KBM-7 (cell line): ENCODE measurements around the gene ZNF341.
"Not testable (repeated sequence)": the region's sequence is repeated elsewhere in the genome, so short reads cannot be mapped to it uniquely, and the experiment has no call there.

Experiments used
- DNase-seq: peaks from one replicate; pipeline ENCODE4 v3.0.0-alpha.2; 2015
- in situ Hi-C: fragments of 300-500 bp; cut with MboI; formaldehyde crosslinking; loops from 2 replicates; pipeline ENCODE4 v1.14.3; 2020; ENCODE audit warnings: low sequenced_read_pairs, low pct_unique_long_range_greater_than_20kb, mixed read lengths

Gene ZNF341

DNA sequence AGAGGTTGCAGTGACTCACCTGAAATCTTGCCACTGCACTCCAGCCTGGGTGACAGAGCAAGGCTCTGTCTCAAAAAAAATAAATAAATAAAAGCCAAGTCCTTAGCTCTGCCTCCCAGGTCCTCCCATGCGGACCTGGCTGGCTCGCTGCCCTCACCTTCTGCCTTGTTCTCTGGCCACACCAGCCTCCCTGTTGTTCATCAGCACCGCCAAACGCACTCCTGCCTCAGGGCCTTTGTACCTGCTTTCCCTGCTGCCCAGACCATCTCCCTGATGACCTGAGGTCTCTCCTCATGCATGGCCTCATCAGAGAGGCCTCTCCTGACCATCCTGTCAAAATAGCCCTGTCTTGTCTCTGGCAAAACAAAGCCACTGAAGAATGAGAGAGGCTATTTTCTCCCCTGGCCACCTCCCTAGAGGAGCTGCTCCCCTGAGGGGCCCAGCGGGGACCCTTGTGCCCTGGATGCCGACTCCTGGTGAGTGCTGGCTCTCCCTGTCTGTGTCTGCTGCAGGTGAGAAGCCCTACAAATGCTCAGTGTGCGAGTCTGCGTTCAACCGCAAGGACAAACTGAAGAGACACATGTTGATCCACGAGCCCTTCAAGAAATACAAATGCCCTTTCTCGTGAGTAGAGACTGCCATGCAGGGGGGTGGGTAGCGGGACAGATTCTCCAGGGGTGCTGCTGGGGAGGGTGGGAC lies 56.7 kb downstream of the ZNF341 start:
- in situ Hi-C loops, result no loop called here
- DNase-seq, result no peak

DNA sequence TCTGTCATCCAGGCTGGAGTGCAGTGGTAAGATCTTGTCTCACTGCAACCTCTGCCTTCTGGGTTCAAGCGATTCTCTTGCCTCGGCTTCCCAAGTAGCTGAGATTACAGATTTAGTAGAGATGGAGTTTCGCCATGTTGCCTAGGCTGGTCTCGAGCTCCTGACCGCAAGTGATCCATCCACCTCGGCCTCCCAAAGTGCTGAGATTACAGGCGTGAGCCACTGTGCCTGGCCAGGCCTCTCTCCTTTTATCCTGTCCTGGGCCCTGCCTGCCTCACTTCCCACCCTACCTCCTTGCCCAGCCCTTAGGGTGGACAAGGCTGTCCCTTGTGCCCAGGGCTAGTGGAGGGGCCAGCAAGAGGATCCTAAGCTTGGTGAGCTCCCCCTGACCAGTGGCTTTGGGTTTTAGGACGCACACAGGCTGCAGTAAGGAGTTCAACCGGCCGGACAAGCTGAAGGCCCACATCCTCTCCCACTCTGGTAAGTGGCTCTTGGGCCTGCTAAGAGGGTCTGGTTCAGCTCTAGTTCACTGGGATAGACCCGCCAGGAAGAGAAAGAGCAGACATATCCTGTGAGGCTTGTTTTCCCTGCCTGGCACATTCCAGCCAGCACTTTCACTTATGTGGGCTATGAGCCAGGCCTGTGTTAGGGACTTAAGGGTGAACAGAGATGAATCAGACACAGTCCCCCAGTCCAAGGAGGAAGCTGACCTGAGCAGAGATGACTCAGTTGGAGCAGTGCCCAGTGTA lies 57.5 kb downstream of the ZNF341 start:
- in situ Hi-C loops, result no loop called here
- no peak for DNase-seq

DNA sequence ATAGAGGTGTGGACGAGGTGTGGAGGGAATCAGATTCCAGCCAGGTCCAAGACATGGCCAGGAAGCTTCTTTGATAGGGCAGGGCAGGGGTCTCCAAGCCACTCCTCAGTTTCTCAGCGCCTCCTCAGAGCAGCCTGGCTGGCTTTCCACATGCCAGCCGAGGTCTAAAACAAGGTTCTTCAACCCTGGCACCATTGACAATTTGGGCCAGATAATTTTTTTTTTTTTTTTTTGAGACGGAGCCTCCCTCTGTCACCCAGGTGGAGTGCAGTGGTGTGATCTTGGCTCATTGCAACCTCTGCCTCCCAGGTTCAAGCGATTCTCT lies 58.0 kb downstream of the ZNF341 start:
- in situ Hi-C loops, result no loop called here
- no peak for DNase-seq

DNA sequence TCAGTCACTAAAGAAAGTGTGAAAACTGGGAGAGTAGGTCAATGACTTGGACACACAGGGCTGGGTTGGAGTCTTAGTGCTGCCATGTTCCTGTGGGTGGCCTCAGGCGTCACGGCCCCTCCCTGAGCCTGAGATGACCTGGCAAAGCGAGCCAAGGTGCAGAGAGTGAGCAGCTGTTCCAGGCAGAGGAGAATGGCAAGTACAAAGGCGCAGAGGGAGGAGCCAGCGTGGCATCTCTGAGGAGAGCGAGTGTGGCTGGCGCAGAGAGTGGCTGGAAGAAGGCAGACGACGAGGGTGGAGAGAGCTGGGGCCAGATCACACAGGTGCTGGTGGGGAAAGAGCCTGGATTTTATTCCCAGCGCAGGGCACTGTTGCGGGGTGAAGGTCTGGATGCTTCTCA lies 58.8 kb downstream of the ZNF341 start:
- in situ Hi-C loops, result no loop called here
- DNase-seq, result no peak

DNA sequence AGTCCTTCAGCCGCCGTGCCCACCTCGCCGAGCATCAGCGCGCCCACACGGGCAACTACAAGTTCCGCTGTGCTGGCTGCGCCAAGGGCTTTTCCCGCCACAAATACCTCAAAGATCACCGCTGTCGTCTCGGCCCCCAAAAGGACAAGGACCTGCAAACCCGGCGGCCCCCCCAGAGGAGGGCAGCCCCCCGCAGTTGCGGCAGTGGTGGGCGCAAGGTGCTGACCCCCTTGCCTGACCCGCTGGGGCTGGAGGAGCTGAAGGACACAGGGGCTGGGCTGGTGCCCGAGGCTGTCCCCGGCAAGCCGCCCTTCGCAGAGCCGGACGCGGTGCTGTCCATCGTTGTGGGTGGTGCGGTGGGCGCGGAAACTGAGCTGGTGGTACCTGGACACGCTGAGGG lies 59.2 kb downstream of the ZNF341 start:
- no peak for DNase-seq
- in situ Hi-C loops, result no loop called here

DNA sequence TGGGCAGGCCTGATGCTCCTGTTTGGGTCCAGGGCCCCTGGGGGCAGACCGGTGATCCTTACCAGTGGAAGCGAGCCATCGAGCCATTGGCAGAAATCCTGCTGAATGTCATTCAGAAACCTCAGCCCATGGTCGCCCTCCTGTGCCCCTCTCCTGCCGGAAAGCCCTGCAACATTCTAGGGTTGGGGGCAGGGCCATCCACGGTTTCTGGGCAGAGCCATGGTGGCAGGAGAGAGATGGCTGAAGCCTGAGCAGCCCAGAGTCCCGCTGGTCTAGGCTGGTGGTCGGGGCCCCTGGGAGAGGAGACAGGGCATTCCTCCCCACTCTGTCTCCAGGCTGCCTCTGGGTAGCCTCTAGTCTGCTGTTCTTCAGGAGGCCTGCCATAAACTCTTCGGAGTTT lies 59.7 kb downstream of the ZNF341 start:
- in situ Hi-C loops, result no loop called here

DNA sequence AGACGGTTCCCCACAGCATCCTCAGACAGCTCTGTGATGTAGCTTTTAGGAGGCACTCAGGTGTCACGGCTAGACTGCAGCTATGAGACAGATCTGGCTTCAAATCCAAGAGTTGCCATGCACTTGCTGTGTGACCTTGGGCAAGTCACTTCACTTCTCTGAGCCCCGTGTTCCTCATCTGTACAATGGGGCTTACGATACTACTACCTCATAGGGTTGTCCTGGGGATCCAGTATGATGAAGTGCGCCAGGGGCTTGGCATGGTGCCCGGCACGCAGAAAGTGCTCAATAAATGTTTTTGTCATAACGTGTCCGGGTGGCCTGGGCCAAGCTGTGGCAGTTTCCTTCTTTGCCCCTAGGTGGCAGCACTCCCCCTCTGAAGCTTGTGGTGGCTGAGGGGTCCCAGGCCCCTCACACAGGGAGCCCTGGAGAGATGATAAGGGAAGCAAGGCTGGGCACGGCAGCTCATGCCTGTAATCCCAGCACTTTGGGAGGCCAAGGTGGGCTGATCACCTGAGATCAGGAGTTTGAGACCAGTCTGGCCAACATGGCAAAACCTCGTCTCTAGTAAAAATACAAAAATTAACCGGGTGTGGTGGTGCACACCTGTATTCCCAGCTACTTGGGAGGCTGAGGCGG lies 60.3 kb downstream of the ZNF341 start:
- DNase-seq, result peak; percentile 59
- in situ Hi-C loops, result no loop called here

More for the DNA sequence above, 59.7 kb downstream of the ZNF341 start:
- DNase-seq, result no peak

DNA sequence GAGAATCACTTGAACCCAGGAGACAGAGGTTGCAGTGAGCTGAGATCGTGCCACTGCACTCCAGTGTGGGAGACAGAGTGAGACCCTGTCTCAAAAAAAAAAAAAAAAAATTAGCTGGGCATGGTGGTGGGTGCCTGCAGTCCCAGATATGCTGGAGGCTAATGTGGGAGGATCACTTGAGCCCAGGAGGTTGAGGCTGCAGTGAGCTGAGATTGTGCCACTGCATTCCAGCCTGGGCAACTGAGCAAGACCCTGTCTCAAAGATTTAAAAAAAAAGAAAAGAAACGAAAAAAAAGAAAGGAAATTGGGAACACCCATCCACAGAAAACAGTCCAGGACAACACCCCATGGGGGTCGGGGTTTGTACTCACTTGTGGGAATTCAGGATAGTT lies 60.8 kb downstream of the ZNF341 start:
- in situ Hi-C loops, DNase-seq: not testable (repeated sequence)

DNA sequence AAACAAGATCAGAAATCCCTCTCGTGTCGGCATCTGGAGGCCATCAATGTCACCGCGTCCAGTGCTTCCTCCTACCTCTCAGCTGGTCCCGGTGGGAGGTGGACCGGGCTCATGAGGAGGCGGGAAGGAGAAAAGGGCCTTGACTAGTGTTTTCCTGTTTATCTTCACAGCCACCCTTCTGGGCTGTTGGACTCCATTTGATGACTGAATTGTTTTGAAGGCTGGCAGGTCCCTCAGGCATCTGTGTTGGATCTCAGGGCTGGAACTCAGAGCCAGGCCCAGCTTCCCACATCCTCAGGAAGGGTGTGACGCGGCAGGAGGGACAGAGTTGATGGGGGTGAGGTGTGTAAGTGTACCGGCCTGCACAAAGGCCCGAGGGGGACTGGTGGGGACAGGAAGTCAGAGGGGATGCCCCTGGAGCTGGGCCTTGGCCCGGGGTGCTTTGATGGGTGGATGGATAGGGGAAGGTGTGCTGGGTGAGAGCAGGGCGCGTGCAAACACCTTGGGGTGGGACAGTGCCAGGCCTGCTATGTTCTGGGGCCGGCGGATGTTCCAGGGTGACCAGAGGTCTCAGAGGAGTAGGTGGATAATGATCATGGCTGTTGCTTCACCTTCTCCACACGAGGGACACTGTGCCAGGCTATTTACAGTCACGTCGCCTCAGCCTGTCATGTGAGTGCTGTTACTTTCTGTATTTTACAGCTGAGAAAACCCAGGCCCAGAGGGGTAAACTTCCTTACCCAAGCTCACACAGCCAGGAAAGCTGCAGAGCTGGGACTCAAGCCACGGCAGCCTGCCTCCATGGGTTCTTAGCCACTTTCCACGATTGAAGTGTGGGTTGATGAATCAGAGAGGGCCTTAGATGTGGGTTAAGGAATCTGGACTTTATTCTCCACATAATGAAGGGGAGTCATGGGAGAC lies 61.5 kb downstream of the ZNF341 start:
- in situ Hi-C loops, result no loop called here
- DNase-seq, result no peak

DNA sequence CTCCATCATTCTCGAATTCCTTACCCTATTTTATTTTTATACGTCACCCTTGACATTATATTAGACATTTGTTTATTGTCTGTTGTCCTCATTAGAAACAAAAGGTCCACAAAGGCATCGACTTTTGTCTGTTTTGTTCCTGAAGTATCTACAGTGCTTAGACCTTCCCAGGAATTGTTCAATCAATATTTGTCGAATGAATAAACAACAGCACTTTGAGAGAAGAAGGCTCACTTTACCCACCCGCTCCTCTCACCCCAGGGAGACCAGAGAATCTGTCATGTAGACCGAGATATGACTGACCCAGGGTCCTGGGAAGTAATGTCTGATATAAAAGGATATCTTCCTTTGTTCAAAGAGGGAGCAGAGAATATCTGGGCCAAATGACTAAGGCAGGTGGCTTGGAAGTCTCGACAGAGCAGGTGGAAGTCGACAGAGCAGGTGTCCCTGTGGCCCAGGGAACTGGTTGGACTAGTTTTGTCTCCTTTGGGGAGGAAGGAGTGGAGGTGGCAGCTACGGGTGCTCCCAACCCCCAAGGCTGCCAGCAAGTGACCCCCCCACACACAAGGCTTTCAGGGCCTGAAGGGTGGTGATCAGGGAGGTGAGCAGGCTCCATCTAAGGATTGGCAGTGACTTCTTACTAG lies 64.6 kb downstream of the ZNF341 start:
- no peak for DNase-seq
- in situ Hi-C loops, result no loop called here

DNA sequence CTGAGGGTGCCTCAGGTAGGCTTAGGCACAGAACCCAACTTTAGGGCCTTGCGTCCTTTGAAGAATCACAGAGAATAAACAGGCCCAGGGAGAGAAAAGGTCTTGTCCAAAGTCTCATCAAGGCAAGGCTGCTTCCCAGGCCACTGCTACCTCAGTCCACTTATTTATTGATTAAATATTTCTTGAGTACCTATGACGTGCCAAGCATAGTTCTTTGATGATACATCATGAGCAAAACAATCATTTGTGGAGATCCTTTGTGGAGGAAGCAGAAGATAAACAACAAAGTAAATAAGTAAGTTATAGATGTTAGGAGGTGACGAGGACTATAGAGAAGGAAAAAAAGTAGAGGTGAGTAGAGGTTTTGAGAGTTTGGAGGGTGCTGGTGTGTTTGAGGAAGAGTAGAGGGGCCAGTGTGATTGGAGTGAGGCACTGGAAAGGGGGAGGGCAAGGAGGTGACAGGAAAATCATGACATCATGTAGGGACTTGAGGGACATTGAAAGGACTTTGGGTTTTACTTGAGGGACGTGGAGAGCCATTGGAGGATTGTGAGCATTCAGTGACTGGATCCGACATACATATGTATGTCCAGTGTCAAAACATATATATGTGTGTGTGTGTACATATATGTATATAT lies 65.2 kb downstream of the ZNF341 start:
- in situ Hi-C loops, result no loop called here
- DNase-seq, result no peak

DNA sequence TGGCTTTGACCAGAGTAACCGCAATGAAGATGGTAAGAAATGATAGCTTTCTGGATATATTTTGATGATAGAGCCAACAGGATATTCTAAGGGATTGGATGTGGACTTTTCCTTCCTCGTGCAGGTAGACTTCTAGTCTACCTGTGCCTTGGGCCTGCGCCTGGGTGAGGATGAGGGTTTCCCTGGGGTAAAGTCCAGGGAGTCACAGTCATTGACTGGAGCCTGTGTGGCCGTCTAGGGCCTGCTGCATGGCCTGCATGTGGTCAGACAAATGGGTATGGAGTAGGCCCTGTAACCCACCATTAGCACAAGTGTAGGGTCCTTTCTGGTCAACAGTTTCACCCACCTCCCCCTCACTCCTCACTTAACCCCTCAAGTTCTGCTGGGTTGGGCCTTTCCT lies 66.6 kb downstream of the ZNF341 start:
- DNase-seq, result no peak
- in situ Hi-C loops, result no loop called here

DNA sequence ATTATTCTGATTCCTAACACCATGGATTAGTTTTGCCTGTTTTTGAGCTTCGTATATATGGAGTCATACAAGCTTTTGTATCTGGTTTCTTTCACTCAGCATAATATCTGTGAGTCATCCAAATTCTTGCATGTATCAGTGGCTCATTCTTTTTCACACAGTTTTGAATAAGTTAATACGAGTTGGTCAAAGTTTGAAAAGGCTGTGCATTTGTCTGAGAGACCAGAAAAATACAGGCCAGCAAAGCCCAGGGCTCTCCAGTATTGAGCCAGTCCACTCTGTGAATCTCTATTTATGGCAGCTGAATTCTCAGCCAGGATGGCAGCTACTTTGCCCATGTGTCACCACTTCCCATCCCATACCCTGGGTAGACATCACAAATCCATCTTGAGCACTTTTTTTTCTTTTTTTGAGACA lies 72.1 kb downstream of the ZNF341 start:
- DNase-seq, result no peak
- in situ Hi-C loops, result no loop called here

DNA sequence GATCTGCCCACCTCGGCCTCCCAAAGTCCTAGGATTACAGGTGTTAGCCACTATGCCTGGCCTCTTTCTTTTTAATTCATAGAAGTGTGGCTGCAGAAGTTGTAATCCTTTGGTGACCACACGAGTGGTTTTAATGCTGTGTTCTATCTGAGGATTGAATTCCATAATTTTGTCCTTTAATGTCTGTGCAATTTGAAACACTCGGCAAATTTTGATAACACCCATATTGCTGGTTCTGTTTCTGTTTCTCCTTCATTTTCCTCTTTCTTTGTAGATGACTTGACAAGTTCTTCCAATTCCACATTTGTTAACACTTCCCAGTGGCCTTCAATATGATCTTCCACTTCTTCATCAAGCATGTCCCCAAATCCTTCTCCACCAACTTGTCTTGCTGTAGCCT lies 76.6 kb downstream of the ZNF341 start:
- no peak for DNase-seq
- in situ Hi-C loops, result no loop called here

DNA sequence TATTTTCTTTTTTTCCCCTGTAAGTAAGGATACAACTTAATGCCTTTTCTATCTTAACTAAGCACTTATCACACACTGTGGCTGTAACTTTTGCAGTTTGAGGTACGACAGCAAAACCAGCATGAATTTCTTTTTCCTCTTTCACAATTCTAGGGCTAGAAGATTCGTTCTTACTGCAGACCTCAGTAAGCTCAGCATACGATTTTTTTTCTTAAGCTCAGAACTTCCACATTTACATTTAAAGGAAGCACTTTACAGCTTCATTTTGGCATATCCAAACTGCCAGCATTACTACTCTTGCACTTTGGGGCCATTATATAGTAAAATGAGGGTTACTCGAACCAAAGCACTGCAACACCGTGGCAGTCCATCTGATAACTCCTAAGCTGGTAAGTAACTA lies 78.5 kb downstream of the ZNF341 start:
- DNase-seq, result no peak
- in situ Hi-C loops, result no loop called here

DNA sequence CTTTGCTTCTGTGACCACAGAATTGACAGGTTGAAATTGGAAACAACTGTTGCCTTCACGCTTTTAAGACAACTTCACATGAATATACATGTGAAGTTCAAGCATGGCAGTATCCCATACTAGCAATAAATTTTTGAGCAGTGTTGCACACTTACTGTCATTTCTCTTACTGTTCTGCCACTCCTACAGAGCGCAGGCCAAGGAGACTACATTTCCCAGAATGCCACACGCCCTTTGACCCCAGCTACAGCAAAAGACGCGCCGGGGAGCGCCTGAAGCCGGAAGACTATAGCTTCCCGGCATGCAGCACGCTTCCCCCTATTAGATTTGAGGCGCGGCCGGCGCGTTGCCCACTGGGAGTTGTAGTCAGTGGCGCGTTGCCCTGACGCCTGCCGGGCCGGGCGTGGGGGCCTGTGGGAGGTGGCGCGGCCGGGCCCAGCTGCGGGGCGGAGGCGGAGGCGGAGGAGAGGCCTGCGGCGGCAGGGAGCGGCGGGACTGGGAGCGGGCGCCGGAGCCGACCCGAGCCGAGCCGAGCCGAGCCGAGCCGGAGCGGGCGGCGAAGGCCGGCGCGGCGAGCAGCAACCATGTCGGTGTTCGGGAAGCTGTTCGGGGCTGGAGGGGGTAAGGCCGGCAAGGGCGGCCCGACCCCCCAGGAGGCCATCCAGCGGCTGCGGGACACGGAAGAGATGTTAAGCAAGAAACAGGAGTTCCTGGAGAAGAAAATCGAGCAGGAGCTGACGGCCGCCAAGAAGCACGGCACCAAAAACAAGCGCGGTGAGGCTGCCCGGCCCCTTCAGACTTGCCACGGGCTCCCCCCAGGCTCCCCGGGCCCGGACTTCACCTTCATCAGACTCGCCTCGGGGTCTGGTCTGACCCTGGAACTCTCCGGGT lies 79.3 kb downstream of the ZNF341 start, which contains the start of gene CHMP4B:
TSS of gene CHMP4B (plus strand) at position 464 of the 891 bp plus-strand sequence. CDS start at position 585, 121 bp downstream.
- peak; percentile 98 for DNase-seq
- in situ Hi-C loops, result no loop called here

DNA sequence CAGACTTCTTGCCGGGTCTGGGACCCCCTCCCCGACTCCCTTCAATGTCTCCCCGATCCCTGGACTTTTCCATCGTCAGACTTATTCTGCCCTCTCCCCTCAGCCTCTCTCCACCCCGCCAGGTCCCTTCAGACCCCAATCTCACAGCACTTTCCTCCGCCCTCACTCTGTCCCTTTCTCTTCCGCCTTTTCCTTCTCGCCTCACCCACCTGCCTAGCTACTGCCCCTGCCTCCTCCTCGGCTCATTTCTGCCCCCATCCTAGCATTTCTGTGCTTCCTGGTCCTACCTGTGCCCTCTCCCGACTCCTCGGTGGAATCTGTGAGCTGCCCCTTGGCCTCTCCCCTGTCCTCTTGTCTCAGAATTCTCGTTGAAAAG lies 80.0 kb downstream of the ZNF341 start:
- DNase-seq, result peak; percentile 45
- in situ Hi-C loops, result no loop called here
